Measurements from ENCODE around the gene PMM1. TPM values are rescaled to one million over a fixed set of nuclear protein-coding genes. Genes with fewer than 3 reads are reported as not detected.

The PMM1 gene
- total RNA-seq, 1 experiment from 2014 or later: 19.8 TPM

- H2BK12ac ChIP-seq (ENCODE audit: insufficient read length, low read depth, low read length): no peak overlapping the region
Observed at GRCh38 chr22:41542224-41542623, 47.4 kb downstream of the PMM1 start.

More at GRCh38 chr22:41542224-41542623, 47.4 kb downstream of the PMM1 start:
- Histone ChIP-seq H3T11ph (ENCODE audit: low read length) (no peak overlapping the region), H4K20me1 (ENCODE audit: control insufficient read depth, insufficient read depth, insufficient read length) (no peaks in the 10 kb centered on the region), H4K91ac (ENCODE audit: insufficient read length, low read depth, low read length) (no peak overlapping the region), H3K9me3 (ENCODE audit: control insufficient read depth, low read depth, low read length) (no peaks in the 10 kb centered on the region), H3K18ac (ENCODE audit: insufficient read length, low read depth, low read length) (no peak overlapping the region), H3K4ac (ENCODE audit: low read depth, low read length) (no peak overlapping the region), H2BK5ac (ENCODE audit: insufficient read length, low read length) (no peak overlapping the region), H3K4me1 (ENCODE audit: insufficient read depth, low read length) (no peaks in the 10 kb centered on the region), H2BK20ac (ENCODE audit: low read depth, low read length, poor library complexity, severe bottlenecking) (no peak overlapping the region), H3K23ac (ENCODE audit: insufficient read length, low read depth, low read length) (no peak overlapping the region), H4K5ac (ENCODE audit: insufficient read length, low read depth, low read length) (no peak overlapping the region), H4K8ac (replicated peaks; ENCODE audit: insufficient read length, low read depth, low read length) (no peak overlapping the region), H2AFZ (ENCODE audit: low read length) (no peak overlapping the region), H2BK15ac (ENCODE audit: low read depth, low read length) (no peak overlapping the region), H3K27me3 (ENCODE audit: insufficient read depth, low read length) (no peaks in the 10 kb centered on the region), H3K9ac (ENCODE audit: extremely low read depth, insufficient read length, low read length) (no peak overlapping the region), H3K79me2 (ENCODE audit: insufficient read depth, low read length) (peaks cover 7% of the 10 kb centered on the region), H3K4me2 (ENCODE audit: insufficient read depth, insufficient read length, low read length) (no peak overlapping the region), H3K56ac (ENCODE audit: insufficient read length, low read depth, low read length) (no peak overlapping the region), H3K23me2 (ENCODE audit: insufficient read length, low read depth, low read length, poor library complexity, severe bottlenecking) (no peaks in the 10 kb centered on the region), H3K79me1 (ENCODE audit: insufficient read depth, low read depth, low read length, poor library complexity, severe bottlenecking) (no peaks in the 10 kb centered on the region), H2BK120ac (ENCODE audit: low read depth, low read length, poor library complexity, severe bottlenecking) (no peak overlapping the region), H3K27ac (ENCODE audit: insufficient read length, low read depth, low read length) (no peak overlapping the region), H2AK5ac (ENCODE audit: insufficient read length, low read length) (no peak overlapping the region), H3K14ac (ENCODE audit: insufficient read depth, low read length) (no peak overlapping the region)
- H3K27ac Mint-ChIP-seq: no peak overlapping the region; a peak in 1 of 7 replicates
- no peak for DNase-seq
- no peak for TF ChIP-seq CTCF (conservative IDR thresholded peaks at IDR 0.05)
- peaks cover 10 to 30% (median 14%) of the 10 kb centered on the region in 3 experiments; a peak in 6 of 7 replicates for H3K36me3 Mint-ChIP-seq (ENCODE audit: insufficient read depth in 1 of 3, low read depth in 3 of 3)
- peaks cover 18 to 29% of the 10 kb centered on the region in 2 experiments for H3K4me1 Mint-ChIP-seq
- H3K27me3 Mint-ChIP-seq (ENCODE audit: low read depth): peaks cover 4% of the 10 kb centered on the region; the same call in 1 of the 2 replicates
- no CpG with 5 or more reads among the region's 4 CpGs for WGBS (ENCODE audit: extremely low coverage, insufficient read length, low lambda C conversion rate)
- H3K9me3 Mint-ChIP-seq: no peaks in the 10 kb centered on the region
- peak overlapping the region; percentile 94 to 97 for H3K4me3 Mint-ChIP-seq
